Measurements from ENCODE around the gene ZG16.
A peak's percentile ranks its signal among the peaks of the same experiment; 100 is the strongest.
"Not testable (repeated sequence)": the region's sequence is repeated elsewhere in the genome, so short reads cannot be mapped to it uniquely, and the experiment has no call there.

The ZG16 gene

GRCh38 chr16:29777576-29778350, at the start of gene ZG16:
TSS of gene ZG16 (plus strand) at chr16:29778256. CDS start at chr16:29779267, 1,011 bp downstream.
- DNase-seq = no peak

DNA sequence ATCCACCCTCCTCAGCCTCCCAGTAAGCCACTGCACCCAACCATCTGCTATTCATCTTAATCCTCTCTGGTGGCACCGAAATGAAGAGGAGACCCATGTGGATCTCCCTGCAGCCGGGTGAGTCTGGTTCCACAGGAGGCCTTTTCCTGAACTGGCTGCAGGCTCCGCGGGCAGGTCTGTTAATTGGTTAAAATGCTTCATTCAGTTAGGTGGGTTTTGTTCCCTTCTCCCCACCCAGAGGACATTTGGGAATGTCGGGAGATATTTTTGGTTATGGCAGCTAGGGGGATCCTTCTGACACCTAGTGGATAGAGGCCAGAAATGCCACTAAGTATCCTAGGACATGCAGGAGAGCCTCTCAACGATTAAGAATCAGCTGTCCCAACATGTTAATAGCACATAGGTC, 48.9 kb upstream of the ZG16 start:
- peak; percentile 59 for DNase-seq

DNA sequence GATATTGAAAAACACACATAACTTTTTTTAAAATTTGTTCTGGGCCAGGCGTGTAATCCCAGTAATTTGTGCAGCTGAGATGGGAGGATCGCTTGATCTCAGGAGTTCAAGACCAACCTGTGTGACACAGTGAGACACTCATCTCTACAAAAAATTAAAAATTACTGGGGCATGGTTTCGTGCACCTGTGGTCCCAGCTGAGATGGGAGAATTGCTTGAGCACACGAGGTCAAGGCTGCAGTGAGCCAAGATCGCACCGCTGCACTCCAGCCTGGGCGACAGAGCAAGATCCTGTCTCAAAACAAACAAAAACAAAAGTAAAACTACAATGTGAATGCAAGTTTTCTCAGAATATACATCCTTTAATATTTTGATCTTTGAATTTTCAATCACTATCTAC, 47.4 kb upstream of the ZG16 start:
- DNase-seq = no peak

- not testable (repeated sequence) for DNase-seq
Observed at GRCh38 chr16:29731768-29732601, 46.1 kb upstream of the ZG16 start.

- DNase-seq = no peak
Observed at GRCh38 chr16:29734786-29735185, 43.3 kb upstream of the ZG16 start.

- no peak for DNase-seq
Observed at GRCh38 chr16:29736112-29736511, 41.9 kb upstream of the ZG16 start.

DNA sequence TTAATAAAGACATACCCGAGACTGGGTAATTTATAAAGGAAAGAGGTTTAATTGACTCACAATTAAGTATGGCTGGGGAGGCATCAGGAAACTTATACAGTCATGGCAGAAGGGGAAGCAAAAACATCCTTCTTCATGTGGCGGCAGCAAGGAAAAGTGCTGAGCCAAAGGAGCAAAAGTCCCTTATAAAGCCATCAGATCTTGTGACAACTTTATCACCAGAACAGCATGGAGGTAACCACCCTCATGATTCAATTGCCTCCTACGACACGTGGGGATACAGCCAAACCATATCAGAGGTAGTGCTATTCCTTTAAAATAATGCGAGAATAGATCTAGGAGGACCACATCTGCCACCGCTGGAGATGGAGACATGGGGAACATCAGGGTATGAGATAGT, 41.3 kb upstream of the ZG16 start:
- no peak for DNase-seq

DNA sequence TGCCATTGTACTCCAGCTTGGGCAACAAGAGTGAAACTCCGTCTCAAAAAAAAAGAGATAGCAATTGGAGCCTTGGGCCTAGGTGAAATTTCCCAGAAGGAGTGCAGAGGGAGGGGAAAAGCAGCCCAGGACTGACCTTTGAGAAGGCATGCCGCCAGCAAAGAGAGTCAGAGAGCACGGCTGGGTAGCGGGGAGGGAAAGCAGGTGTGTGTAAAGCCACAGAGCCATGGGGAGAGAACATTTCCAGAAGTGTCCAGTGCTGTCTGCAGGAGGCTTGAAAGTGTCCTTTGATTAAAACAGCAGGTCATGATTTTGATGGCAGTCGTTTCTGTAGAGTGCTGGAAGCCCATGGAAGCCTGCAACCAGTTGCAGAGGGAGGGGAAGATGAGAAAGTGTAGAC, 40.3 kb upstream of the ZG16 start:
- DNase-seq = no peak

GRCh38 chr16:29738514-29738913, 39.5 kb upstream of the ZG16 start:
- no peak for DNase-seq

GRCh38 chr16:29739927-29740629, 38.0 kb upstream of the ZG16 start:
- DNase-seq = not testable (repeated sequence)

- not testable (repeated sequence) for DNase-seq
Observed at GRCh38 chr16:29740630-29741015, 37.4 kb upstream of the ZG16 start.

DNA sequence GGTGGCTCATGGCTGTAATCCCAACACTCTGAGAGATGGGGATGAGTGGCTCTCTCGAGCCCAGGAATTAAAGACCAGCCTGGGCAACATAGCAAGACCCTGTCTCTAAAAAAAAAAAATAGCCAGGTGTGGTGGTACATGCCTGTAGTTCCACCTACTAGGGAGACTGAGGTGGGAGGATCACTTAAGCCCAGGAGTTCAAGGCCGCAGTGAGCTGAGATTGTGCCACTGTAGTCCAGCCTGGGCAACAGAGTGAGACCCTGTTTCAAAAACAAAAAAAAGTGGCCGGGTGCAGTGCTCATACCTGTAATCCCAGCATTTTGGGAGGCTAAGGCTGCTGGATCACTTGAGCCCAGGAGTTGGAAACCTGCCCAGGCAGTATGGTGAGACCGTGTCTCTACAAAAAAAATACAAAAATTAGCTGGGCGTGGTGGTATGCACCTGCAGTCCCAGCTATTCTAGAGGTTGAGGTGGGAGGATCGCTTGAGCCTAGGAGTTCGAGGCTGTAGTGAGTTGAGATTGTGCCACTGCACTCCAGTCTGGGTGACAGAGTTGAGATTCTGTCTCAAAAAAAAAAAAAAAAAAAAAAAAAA, 35.3 kb upstream of the ZG16 start:
- no peak for DNase-seq

GRCh38 chr16:29743475-29743826, 34.6 kb upstream of the ZG16 start:
- DNase-seq = no peak

- DNase-seq = no peak
Observed at GRCh38 chr16:29743827-29744531, 34.1 kb upstream of the ZG16 start.

DNA sequence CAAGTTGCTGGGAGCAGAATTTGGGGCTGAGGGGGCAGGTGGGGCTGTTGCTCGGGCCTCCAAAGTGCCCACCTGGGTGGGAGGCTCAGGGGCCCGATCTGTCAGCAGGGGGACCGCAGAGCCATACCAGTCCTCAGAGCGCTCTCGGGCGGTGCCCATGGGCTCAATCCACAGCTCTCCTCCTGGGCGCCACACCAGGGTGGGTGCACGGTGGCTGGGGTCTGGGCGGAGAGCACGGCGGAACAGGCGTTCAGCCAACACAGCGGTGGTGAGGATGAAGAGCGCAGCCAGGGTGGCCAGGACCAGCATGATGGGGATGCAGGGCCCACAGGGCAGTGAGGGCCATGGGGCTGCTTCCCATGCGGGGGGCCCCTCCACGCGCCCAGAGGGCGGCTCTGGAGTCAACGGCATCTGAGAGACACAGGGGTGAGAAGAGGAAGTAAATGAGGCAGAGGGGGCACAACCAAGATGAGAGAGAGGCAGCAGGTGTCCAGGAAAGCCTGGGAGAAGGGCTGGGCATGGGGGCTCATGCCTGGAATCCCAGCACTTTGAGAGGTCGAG, 33.4 kb upstream of the ZG16 start:
- no peak for DNase-seq

GRCh38 chr16:29745121-29745852, 32.8 kb upstream of the ZG16 start:
- DNase-seq = no peak

- DNase-seq = no peak
Observed at GRCh38 chr16:29745853-29746345, 32.2 kb upstream of the ZG16 start, which contains the start of gene C16orf54. TSS of gene C16orf54 (minus strand) at chr16:29745990. CDS start at chr16:29744951, 1,039 bp downstream.

DNA sequence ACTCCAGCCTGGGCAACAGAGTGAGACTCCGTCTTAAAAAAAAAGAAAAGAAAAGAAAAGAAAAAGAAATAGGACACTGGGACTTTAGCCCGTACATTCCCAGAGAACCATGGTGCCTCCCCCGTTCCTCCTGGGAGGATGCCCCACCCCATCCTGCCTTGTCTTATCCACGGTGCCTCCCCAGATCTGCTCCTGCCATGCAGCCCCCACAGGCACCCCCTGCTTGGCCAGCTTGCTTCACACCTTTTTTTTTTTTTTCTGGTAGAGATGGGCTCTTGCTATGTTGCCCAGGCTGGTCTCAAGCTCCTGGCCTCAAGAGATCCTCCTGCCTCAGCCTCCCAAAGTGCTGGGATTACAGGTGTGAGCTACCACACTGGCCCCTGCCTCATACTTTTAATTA, 31.5 kb upstream of the ZG16 start:
- DNase-seq = not testable (repeated sequence)

- DNase-seq = no peak
Observed at GRCh38 chr16:29747947-29748759, 29.9 kb upstream of the ZG16 start.

- DNase-seq = not testable (repeated sequence)
Observed at GRCh38 chr16:29748760-29749149, 29.3 kb upstream of the ZG16 start.
